NCI-H2171 (cell line): ENCODE data around the gene C4orf50.

Experiments used
- DNase-seq: peaks from one replicate; lab custom pipeline; 2025; lab: John Stamatoyannopoulos, UW

Gene C4orf50

DNA sequence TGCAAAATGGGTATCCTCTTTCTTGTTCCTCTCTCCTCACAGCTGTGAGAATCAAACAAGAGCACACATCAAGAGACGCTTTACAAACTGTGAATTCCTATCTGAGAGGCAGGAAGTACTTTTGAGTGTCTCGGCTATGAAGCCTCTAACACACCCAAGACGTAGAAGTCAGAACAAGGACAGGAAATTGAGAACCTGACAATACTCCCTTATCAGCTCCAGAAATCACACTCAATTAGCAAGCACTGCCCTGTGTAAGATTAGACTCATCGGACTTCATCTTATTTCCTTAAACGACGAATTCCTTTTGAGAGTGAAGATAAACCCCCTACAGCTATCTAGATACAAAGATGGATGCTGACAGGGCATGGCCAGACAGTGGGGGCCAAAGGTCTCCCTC is 74.7 kb downstream of the C4orf50 start:
- no peak for DNase-seq

DNA sequence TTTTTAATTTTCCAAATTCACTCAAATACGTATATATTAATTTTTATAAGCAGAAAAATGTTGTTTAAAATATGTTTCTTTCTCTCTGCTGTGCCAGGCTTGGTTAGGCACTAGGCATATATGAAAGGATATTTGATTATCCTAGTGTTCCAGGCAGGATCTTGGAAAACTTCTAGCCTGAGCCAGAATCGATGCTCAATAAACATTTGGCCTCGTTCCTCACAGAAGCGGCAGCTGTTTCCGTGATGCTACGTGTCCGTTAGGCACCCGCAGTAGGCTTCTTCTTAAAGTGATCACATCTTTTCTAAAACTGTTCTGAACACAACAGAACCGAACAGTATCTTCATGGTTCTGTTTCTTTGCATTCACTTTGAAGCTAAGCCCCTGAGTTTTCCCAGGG is 75.3 kb downstream of the C4orf50 start:
- no peak for DNase-seq

DNA sequence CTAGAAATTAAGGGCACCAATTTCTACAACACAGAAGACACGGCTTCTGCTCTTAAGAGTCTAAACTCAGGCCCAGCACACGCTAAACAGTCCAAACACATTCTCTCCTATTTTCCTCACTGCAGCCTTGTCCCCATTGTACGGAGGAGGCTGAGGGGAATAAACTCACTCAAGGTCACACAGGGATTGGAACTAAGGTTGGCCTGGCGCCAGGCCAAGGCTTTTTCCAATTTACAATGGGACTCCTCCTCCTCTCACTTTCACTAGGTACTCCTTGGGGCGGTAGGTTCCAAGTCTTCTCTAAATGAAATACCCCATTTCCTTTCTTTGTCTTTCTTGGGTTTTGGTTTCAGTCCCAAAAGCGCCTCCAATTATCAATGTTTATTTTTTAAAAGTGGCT is 76.6 kb downstream of the C4orf50 start:
- DNase-seq: no peak

DNA sequence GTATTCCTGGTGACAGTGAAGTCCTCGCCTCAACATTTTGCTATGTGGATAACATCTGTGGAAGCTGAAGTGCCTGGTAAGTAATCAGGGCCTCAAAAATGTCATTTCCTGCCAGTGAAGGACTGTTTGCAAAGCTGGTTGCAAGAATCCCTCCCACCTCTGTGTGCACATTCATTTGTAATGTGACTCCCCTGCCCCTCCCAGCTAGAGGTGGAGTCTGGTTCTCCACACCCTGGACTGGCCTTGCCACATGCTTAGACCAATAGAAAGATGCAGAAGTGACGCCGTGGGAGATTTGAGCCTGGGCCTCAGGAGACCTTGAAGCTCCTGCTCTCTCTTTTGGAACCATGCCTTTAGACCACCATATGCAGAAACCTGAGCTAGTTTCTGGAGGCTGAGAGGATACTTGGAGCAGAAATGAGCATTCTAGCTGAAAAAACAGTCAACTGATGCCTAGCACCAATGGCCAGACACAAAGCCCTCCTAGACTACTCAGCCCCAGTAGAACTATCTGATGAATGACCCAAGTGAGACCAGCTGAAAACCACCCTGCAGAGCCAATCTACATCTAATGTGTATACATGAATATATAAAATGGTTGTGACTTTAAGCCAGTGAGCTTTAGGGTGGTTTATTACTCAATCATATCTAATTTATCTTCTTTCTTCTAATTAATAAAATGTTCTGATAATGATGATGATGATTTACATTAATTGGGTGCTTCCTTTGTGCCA is 77.6 kb downstream of the C4orf50 start:
- peak; percentile 79 for DNase-seq

DNA sequence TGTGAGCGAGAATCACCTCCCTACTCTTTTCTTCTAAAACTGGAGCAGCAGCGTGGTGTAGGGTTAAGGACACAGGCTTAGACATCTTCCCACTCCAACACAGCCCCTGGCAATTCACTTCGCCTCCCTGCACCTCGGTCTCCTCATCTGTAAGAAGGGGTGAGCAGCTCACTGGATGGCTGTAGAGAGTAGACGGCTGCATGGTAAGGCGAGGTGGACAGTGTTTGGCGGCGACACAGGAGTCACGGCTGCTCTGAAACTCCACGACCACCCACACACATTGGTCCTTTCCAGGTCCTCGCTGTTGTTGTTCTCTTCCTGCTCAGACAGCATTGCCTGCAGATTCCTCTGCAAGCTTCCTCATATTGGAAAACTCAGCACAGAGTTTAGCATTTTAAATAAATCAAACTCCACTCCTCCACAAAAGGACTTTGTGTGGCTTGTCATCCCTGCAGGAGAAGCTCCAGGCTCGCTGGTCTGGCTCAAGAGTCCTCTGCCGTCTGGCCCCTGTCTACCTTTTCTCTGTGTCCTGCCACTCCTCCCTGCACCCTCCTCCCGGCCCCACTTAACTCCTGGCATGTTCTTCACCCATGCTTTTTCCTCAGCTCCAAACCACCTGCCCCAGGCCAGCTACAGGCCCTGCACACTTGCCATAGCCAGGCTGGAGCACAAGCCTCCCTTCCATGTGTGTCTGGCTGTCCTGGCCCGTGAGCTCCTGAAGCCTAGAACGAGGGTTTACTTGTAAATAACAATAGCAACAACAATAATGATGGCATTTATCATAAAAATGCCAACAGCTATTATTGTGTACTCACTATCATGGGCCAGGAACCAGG is 84.0 kb downstream of the C4orf50 start:
- no peak for DNase-seq

DNA sequence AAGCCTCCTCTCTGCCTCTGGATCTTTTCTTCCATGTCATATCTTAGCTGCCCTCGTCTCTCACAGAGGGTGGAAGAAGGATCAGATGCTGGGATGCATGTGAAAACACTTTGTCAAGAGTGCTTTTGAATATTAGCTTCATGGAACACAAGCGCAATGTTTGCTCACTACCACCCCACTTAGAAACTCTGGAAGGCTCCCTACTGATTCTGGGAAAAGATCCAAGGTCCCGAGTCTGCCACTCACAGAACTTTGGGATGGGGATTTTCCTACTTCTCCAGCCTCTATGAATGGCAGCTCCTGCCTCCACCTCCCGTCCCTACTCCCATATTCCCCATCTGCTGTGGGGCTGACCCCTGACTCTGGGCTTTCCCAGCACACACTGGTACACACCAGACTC is 85.1 kb downstream of the C4orf50 start:
- DNase-seq: no peak

DNA sequence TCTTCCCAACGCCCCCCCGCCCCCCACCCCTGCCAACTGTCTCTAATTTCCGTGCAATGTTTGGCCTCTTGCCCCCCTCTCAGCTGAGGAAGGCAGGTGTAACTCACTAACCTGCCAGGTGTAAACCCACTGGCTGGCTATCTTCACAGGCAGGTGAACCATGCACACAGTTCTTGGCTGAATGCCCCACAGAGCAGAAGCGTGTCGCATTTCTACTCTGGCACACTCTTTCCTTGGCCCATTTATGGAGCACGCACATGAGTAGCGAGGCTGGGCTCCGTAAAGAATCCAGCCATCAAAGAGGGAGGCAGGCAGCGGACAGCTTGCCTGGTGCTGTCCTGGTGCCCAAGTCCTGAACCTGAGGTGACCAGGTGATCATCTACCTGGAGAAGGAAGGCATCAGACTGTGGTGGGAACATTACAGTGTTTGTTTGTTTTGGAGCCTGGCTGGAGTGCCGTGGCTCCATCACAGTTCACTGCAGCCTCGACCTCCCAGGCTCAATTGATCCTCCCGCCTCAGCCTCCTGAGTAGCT is 86.1 kb downstream of the C4orf50 start:
- peak; percentile 61 for DNase-seq

DNA sequence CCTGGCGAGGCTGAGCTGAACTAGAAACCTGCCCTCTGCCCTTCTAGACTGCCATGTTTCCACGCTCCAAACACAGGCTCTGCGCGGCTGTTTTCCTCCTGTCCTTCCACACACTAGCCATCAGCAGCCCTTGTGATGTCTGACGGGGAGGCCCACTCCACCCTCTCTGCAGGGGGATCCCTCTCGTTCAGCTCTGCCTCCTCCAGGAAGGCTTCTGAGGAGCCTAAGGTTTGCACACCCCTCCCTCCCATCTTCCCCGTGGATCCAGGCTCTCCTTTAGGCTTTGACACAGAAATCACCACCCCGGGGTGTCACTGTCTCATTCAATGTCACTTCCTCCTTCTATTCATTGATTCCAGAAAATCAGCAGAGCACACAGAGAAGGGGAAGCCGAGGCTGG is 86.7 kb downstream of the C4orf50 start:
- DNase-seq: no peak

DNA sequence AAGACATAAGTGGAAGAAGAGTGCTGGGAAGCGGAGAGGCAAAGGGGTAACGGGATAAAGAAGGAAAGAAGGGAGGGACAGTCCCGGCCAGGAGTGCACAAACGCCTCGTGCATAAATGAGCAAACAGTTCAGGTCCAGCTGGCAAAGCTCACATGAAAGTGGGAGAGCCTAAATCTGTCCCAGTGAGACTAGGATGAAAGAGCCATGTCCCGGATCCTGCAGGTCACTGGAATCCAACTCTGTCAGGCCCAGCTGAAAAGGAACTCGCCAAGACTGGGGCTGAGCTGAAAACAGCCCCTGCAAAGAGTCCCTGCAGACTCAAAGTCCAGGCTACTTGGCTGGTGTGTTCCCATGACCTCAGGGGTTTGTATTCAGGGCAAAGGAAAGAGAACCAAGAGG is 87.4 kb downstream of the C4orf50 start:
- DNase-seq: no peak

DNA sequence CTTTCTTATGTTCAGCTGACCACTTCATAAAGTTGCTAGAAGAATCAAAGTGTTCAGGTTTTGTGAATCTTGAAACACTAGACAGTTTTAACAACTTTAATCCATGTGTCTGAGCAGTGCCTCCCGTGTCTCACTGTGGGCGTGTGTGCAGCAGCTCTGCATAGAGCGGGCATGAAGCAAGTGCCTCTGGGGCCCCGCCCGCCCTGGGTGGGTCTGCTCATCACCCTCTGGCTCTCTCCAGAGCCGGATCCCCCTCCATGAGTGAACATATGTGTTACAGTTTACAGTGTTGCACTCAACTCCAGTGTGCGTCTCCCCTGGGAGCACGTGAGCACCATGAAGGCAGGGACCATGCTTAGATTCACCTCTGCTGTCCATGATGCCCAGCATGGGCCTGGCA is 87.8 kb downstream of the C4orf50 start:
- no peak for DNase-seq

DNA sequence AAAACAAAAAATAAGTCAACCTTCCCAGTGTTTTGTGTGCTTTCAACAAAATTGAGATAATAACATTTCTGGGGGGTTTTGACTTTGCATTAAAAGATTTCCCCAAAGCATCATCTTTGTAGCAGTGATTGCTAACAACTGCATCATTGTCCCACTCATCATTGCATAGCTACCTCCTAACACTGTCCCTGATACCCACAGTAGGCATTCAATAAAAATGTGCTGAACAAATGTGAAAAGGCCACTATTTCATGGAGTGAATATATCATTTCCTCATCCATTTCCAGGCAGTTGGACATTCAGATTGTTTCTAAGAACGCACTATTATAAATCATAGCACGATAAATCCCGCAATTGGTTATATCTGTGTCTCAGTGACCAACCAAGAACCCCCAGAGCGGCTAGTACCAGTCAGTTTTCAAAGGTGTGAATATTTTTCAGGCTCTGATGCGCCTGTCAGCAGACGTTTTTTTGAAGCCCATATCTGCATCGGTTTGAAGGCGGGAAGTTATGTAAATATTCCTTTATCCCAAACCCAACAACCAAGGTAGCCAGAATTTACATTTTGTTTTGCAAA is 89.3 kb downstream of the C4orf50 start:
- no peak for DNase-seq

DNA sequence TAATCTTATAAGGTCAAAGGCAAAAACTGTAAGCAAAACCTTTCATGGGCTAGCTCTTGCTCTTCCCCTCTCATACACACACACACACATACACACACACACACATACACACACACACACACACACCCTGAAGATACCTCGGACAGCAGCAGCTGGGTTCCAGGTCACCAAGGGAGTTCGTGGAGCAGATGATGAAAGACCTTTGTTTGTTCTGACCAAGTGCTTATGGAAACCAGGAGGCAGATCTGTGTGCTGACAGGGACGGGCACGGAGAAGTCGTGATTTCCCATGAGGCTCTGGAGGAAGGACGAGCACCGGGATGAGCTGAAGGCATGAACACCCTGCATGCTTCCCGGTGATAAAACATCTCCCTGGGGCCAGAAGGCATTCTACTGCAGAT is 90.0 kb downstream of the C4orf50 start:
- DNase-seq: no peak

DNA sequence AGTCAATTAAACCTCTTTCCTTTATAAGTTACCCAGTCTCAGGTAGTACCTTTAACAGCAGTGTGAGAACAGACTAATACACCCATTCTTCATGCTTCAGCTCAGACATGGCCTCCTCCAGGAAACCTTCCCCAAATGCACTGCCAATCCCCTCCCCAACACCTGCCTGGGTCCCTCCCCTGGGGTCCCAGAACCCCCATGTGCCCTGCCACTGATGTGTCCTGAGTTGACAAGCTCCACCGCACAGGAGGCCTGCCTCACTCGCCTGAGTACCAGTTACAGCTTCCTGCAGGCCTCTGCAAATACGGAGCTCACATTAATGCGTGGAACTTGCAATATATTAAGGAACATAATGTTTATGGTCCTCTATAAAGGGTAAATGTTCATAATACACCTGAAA is 90.5 kb downstream of the C4orf50 start:
- no peak for DNase-seq

DNA sequence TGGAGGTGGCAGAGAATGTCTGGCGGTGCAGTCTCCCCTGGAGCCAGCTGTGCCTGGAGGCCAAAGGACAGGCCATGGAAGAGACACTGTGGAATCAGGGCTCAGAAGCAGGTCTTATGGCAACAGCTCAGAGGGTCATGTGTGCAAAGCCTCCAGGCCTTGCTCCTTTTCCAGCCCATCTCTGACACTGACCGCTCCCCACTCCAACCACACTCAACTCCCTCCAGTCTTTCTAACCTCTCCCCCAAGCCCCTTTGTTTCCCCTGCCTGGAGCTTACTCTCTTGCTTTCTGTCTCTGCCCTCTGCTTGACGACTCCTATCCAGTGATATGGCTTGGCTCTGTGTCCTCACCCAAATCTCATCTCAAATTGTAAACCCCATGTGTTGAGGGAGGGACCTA is 91.1 kb downstream of the C4orf50 start:
- no peak for DNase-seq

DNA sequence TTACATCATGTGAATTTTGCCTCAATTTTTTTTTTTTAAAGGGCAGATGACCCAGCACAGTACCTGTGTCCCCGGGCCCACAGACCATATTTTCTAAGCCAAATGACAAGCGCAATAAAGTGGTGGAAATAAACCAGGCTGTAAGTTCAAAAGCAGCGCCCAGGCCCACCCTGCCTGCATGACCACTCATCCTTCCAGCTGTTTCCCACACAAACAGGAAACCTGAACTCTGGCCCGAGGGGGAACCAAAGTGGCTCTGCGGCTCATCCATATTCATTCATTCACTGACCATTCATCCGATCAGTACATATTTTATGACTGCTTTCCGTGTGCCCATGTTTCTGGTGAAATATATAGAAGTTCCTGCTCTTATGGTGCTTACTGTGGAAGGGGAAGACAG is 91.6 kb downstream of the C4orf50 start:
- no peak for DNase-seq

DNA sequence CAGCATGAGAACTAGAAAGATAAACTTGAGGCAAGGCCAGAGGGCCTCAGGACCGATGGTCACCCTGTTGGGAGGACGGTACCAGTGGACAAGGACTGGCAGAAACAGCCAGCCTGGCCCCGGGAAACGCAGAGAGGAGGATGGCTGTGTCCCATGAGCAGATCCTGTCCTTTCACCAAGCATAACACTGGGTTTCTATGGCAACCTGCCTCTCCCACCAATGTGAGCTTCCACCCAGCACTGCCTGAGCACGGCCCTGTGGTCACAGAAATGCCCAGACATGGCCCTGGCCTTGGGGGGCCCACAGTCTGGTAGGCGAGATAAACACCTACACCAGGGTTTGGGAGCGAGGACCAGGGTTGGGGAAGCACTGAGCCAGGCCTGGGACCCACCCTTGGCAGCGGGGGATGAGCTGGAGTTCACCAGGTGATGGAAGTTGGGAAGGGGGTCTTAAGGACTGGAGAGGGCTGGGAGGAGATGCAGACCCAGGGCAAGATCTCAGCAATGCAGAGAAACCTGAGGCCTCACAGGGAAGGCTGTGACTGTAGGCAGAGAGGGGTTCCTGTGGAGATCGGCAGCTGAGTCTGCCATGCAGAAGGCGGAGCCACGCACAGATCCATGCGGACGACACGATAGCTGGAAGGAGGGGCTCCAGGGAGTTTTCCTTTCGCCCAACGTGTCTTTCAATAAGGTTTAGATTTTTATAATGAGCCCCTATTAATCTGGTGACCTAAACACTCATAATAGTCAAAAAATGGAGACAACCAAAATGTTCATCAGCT is 92.6 kb downstream of the C4orf50 start:
- DNase-seq: no peak

DNA sequence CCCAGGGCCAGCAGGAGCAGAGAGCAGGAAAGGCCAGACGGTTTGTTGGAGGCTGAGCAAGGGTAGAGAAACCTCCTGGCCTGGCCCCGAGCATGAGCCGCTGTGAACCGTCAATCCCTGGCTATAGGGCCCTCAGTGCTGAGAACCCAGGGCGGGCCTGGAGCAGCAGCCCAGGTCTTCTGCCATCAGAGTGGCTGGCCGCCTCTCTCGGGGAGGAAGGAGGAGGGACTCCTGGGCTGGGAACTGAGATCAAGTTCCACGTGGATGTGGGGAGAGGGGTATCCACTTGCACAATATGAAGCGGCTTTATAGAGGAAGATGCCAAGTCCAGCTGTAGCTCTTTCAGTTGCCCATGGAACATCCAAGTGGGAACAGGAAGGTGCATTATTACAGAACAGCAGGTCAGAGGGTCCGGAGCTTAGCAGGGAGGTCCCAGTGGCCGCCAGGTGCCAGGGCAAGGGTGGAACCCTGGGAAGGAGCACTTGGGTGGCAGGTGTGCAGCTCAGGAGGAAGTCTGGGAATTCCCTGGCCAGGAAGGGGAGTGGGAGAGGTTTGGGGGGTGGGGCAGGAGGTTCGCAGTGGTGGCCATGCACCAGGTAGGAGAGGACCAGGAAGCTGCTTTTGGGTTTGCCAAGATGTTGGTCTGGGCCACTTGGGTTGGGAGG is 93.6 kb downstream of the C4orf50 start:
- no peak for DNase-seq

DNA sequence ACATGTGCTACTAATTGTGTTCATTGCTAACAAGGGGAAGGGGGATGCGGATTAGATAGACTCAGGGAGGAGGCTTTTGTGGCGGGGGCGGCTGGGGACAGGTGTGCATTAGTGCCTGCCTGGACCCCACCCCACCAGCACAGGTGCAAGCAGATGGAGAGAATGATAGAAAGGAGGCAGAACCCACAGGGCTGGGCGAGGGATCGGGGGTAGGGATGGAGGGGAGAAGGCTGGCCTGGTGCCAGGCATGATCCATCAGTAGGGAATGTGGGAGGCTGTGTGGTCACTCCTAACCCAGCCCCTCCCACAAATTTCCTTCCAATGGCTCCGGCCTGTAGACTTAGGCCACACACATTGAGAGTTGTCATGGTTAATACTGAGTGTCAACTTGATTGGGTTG is 94.9 kb downstream of the C4orf50 start:
- no peak for DNase-seq

DNA sequence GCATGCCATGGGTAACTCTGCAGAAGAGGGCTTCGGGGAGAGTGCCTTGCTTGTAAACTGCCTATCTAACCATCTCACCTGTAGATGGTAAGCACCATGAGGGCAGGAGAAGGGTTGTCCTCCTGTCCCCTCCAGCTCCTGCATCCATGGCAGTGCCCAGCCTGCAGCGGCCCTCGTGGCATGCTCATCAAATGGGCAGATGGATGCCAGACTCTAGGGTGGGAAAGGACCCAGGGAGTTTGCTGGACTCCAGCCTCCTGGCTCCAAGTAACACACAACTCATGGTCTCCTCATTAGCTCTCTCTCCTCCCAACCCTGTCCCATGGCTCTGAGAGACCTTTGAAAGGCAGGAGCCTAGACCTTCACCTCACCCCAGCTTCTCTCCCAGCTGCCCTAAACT is 95.7 kb downstream of the C4orf50 start:
- no peak for DNase-seq

DNA sequence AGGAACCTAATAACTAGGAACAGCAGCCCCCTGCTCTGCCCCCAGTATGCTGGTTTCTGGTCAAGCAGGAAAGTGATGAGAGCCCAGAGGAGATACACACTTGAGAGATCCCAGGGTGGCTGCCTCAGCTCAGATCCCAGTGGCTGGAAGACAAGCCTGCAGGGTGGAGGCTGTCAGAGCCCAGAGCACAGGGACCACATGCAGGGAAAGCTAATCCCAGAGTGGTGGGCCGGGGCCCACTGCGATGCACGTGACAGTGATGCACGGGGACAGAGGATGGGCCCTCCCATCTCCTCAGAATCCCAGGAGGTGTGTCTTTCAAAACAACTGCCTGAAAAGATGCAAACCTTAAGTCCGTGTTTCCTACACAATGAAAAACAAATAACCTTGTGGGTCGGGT is 96.2 kb downstream of the C4orf50 start:
- no peak for DNase-seq

DNA sequence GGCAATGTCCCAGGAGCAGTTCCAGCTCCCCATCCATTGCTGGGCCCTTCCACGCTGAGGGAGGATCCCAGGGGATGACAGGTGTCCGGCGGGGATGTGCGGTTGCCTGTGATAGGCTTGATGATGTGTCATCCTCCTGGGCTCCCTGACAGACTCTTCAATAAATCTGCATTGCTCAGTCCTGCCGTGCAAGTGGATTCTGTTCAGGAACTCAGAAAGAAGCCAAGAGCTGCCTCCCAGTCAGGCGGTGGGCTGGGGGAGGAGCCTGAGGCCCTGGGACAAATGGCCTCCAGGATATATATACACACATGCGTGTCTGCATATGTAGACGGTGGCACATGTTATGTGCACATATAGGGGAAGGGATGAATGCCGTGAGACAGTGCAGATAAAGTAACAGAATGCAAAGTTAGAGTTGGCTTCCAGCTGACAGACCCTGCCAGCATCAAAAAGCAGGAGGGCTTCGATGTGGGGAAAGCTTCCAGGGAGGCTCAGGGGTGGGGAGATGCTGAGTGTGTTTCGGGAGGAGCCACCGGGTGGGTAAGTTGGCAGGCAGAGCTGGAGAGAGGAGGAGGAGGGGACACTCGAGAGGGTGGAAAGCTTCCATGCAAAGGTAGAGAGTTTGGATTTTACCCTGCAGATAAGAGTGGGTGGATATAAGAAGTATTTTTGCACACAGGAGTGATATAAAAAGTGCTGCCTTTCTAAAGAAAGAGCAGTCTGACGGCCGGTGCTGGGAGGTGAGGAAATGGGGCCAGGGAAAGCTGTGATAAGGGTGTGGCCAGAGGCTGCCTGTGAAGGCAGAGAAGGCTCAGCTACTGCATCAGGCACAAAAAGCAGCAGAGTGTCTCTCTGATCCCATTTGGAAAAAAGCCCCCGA is 96.9 kb downstream of the C4orf50 start:
- no peak for DNase-seq
